Endodermal cell (in vitro differentiated cells): ENCODE data around the gene CBY2. TPM values are rescaled to one million over a fixed set of nuclear protein-coding genes. Genes with fewer than 3 reads are reported as not detected.

ENCODE experiments used
- DNase-seq: peaks from one replicate; pipeline ENCODE4 v3.0.0-alpha.2; 2017
- H3K27ac ChIP-seq: 2 replicates; pipeline ENCODE4 v1.5.1; 2013; ENCODE audit warnings: mild to moderate bottlenecking, low read depth, low read length, moderate library complexity
- H3K27me3 ChIP-seq: 2 replicates; pipeline ENCODE4 v1.6.1; 2013; ENCODE audit warnings: mild to moderate bottlenecking, low read length, moderate library complexity; ENCODE audit not compliant: insufficient read depth, control insufficient read depth, poor library complexity, severe bottlenecking
- H3K36me3 ChIP-seq: 2 replicates; pipeline ENCODE4 v1.7.0; 2013; ENCODE audit warnings: mild to moderate bottlenecking, low read length, moderate library complexity; ENCODE audit not compliant: control insufficient read depth, insufficient read depth
- H3K4me1 ChIP-seq: one replicate; pipeline ENCODE4 v1.7.0; 2013; ENCODE audit warnings: low read length; ENCODE audit not compliant: control insufficient read depth, insufficient read depth
- H3K4me3 ChIP-seq: 2 replicates; pipeline ENCODE4 v1.5.1; 2013; ENCODE audit warnings: mild to moderate bottlenecking, low read length, moderate library complexity
- H3K9ac ChIP-seq: 2 replicates; pipeline ENCODE4 v1.6.1; 2013; ENCODE audit warnings: mild to moderate bottlenecking, low read length, moderate library complexity; ENCODE audit not compliant: poor library complexity, severe bottlenecking; ENCODE audit errors: extremely low read depth
- H3K9me3 ChIP-seq: 2 replicates; pipeline ENCODE4 v1.6.1; 2013; ENCODE audit warnings: mild to moderate bottlenecking, low read length, moderate library complexity; ENCODE audit not compliant: control insufficient read depth
- H3K27ac Mint-ChIP-seq: 2 replicates; pipeline ENCODE4 v1.8.0; 2020; ENCODE audit warnings: mixed read lengths
- H3K27me3 Mint-ChIP-seq: 2 replicates; pipeline ENCODE4 v1.8.0; 2021; ENCODE audit warnings: mild to moderate bottlenecking, mixed read lengths; ENCODE audit not compliant: insufficient read depth
- H3K36me3 Mint-ChIP-seq: 2 replicates; pipeline ENCODE4 v1.8.0; 2020; ENCODE audit warnings: low read depth, mixed read lengths
- H3K4me1 Mint-ChIP-seq: 2 replicates; pipeline ENCODE4 v1.8.0; 2020; ENCODE audit warnings: mixed read lengths
- H3K4me3 Mint-ChIP-seq: 2 replicates; pipeline ENCODE4 v1.8.0; 2020; ENCODE audit warnings: mild to moderate bottlenecking, moderate library complexity, mixed read lengths
- H3K9me3 Mint-ChIP-seq: 2 replicates; pipeline ENCODE4 v1.8.0; 2020; ENCODE audit warnings: mild to moderate bottlenecking, mixed read lengths
- WGBS, 2 experiments: methylation state at CpG; one replicate each; pipeline versions ENCODE4 v1.1.5 to v1.1.7; 2013; ENCODE audit warnings: missing lambda C conversion rate in 2 of 2, mixed read lengths in 1 of 2; ENCODE audit not compliant: insufficient coverage in 1 of 2, insufficient read length in 1 of 2; 5-methylcytosine and 5-hydroxymethylcytosine counted together
- total RNA-seq, 2 donors: library from RNA; stranded (reverse); fragmentation: NEBNext Ultra II Directional in 1 of 2; extraction: Animal tissue kit (Norgen Biotek cat#: 25700) in 1 of 2; gene quantifications; 2 replicates in 1 of 2; 3 replicates in 1 of 2; pipeline ENCODE4 v1.2.1, GENCODE V29; 2021
- TF ChIP-seq, protein P1 (sequence below): fragments of 200-600 bp; sonication (generic); conservative IDR thresholded peaks from 2 replicates; pipeline ENCODE4 v1.5.0; 2021; ENCODE audit warnings: antibody characterized with exemption, mild to moderate bottlenecking

Gene CBY2
- total RNA-seq, 2 donors from 2014 or later: not detected

DNA sequence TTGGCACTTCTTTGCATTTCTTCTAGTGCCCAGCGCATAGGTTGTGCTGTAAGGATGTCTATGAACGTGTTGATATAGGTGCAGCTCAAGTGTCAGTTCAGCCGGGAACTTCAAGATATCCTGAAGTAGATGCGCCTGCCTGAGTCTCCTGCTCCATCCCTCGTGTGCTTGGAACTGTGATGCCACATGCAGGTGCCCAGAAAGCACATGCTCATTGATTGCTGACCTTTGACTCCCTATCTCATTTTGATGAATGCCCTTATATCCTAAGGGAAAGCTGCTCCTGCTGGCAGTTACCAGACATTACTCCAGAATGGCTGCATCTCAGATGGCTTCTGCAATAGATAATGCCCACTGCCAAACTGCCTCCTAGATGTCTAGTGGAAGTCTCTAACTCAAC is 40.9 kb downstream of the CBY2 start:
- no peak overlapping the region for H3K4me3 ChIP-seq

DNA sequence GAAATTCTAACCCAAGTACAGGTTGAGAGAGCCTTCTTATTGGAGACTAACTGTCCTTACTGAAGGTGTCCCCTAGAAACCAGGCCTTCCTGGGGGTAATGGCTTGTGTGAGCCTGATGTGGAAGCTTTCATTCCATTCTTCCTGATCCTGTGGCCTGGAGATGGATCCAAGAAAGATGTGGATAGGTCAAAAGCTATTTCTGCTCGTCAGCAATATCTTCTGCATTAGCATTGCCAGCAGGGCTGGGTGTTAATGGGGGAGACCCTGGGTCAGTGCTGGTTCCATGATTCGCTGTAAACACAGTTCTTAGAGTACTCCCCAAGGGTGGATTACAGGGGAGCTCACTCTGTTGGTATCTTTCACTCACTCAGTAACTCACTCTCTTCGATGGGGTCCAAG is 42.9 kb downstream of the CBY2 start:
- DNase-seq: no peak
- no peak overlapping the region for H3K4me3 ChIP-seq
- no peaks in the 10 kb centered on the region for H3K9me3 ChIP-seq
- H3K9ac ChIP-seq: no peak overlapping the region
- peaks cover 9% of the 10 kb centered on the region for H3K4me1 ChIP-seq
- Mint-ChIP-seq H3K9me3 (peaks cover 1% of the 10 kb centered on the region), H3K36me3 (no peaks in the 10 kb centered on the region), H3K4me1 (peaks cover 30% of the 10 kb centered on the region), H3K27me3 (peaks cover 49% of the 10 kb centered on the region), H3K4me3 (no peak overlapping the region), H3K27ac (no peak overlapping the region)
- no peak overlapping the region for H3K27ac ChIP-seq
- WGBS, 2 experiments: 96 to 100% methylated on average over 2 to 3 of the region's 3 CpGs
- H3K27me3 ChIP-seq: peaks cover 5% of the 10 kb centered on the region
- H3K36me3 ChIP-seq: no peaks in the 10 kb centered on the region
- TF ChIP-seq, protein P1, sequence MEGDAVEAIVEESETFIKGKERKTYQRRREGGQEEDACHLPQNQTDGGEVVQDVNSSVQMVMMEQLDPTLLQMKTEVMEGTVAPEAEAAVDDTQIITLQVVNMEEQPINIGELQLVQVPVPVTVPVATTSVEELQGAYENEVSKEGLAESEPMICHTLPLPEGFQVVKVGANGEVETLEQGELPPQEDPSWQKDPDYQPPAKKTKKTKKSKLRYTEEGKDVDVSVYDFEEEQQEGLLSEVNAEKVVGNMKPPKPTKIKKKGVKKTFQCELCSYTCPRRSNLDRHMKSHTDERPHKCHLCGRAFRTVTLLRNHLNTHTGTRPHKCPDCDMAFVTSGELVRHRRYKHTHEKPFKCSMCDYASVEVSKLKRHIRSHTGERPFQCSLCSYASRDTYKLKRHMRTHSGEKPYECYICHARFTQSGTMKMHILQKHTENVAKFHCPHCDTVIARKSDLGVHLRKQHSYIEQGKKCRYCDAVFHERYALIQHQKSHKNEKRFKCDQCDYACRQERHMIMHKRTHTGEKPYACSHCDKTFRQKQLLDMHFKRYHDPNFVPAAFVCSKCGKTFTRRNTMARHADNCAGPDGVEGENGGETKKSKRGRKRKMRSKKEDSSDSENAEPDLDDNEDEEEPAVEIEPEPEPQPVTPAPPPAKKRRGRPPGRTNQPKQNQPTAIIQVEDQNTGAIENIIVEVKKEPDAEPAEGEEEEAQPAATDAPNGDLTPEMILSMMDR: no peak

More for the DNA sequence above, 40.9 kb downstream of the CBY2 start:
- Histone ChIP-seq H3K4me1 (peaks cover 2% of the 10 kb centered on the region), H3K27me3 (peaks cover 5% of the 10 kb centered on the region), H3K9me3 (no peaks in the 10 kb centered on the region), H3K36me3 (no peaks in the 10 kb centered on the region), H3K9ac (no peak overlapping the region), H3K27ac (no peak overlapping the region)
- WGBS, 2 experiments: 93 to 97% methylated on average over 3 to 5 of the region's 5 CpGs
- H3K27ac Mint-ChIP-seq: no peak overlapping the region
- H3K36me3 Mint-ChIP-seq: no peaks in the 10 kb centered on the region
- DNase-seq: no peak
- TF ChIP-seq, protein P1: peak; percentile 46
- H3K27me3 Mint-ChIP-seq: peaks cover 44% of the 10 kb centered on the region
- H3K4me1 Mint-ChIP-seq: peaks cover 15% of the 10 kb centered on the region
- no peak overlapping the region for H3K4me3 Mint-ChIP-seq
- peaks cover 1% of the 10 kb centered on the region for H3K9me3 Mint-ChIP-seq

DNA sequence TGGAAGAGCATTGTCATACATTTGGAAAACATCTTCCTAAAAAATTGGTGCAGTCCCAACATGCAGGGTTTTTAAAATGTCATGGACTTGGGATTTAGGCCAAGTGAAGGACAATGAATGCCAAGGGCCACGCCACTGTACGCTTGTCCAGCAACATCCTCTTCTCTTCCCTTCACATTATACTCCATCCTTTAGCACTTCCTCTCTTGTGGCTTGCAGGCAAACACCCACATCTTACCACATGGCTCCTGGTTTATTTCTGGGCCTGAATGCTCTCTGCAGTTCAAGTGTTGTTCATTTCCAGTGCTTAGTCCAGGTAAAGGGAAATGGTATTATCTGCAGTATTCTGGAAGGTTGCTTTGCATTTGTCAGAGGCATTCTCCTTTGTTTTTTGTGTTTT is 45.0 kb downstream of the CBY2 start:
- Histone ChIP-seq H3K4me3 (no peak overlapping the region), H3K4me1 (peaks cover 9% of the 10 kb centered on the region), H3K9ac (no peak overlapping the region), H3K36me3 (no peaks in the 10 kb centered on the region), H3K27ac (no peak overlapping the region), H3K27me3 (peaks cover 5% of the 10 kb centered on the region), H3K9me3 (peaks cover 10% of the 10 kb centered on the region)
- Mint-ChIP-seq H3K9me3 (peaks cover 1% of the 10 kb centered on the region), H3K4me3 (no peak overlapping the region), H3K27me3 (peaks cover 51% of the 10 kb centered on the region), H3K36me3 (no peaks in the 10 kb centered on the region), H3K4me1 (peaks cover 39% of the 10 kb centered on the region), H3K27ac (no peak overlapping the region)
- WGBS, 2 experiments: 93 to 100% methylated on average over 1 to 2 of the region's 2 CpGs
- TF ChIP-seq, protein P1: no peak
- DNase-seq: no peak
